Esophagus muscularis mucosa (tissue), 4 donors: ENCODE measurements around the gene SLC38A2. TPM values are rescaled to one million over a fixed set of nuclear protein-coding genes. Genes with fewer than 3 reads are reported as not detected.

Experiments
- DNase-seq: peaks from one replicate; pipeline ENCODE4 v3.0.0-alpha.2; 2017; ENCODE audit errors: extremely low spot score
- H3K27ac ChIP-seq, 4 donors: fragments of 200-600 bp; sonication (generic); replicated peaks in 1 of 4; 1 replicate in 3 of 4; 2 replicates in 1 of 4; pipeline ENCODE4 v1.5.1; 2016 to 2019; ENCODE audit warnings: mild to moderate bottlenecking in 1 of 4
- H3K27me3 ChIP-seq, 4 donors: fragments of 200-600 bp; sonication (generic); one replicate each; pipeline versions ENCODE4 v1.5.1 to v1.6.0; 2016 to 2019
- H3K36me3 ChIP-seq, 4 donors: fragments of 200-600 bp; sonication (generic); one replicate each; pipeline ENCODE4 v1.5.1; 2016 to 2019
- H3K4me1 ChIP-seq, 4 donors: fragments of 200-600 bp; sonication (generic); one replicate each; pipeline ENCODE4 v1.5.1; 2016 to 2019
- H3K4me3 ChIP-seq, 4 donors: fragments of 200-600 bp; sonication (generic); 1 replicate in 2 of 4; 2 replicates in 2 of 4; pipeline ENCODE4 v1.5.1; 2016 to 2019; ENCODE audit warnings: mild to moderate bottlenecking in 4 of 4, moderate library complexity in 1 of 4
- H3K9me3 ChIP-seq, 4 donors: fragments of 200-600 bp; sonication (generic); 1 replicate in 3 of 4; 2 replicates in 1 of 4; pipeline ENCODE4 v1.5.1; 2016 to 2019
- EP300 ChIP-seq: sonication (generic); formaldehyde crosslinking; IDR thresholded peaks from one replicate; pipeline ENCODE4 v1.6.1; 2017; ENCODE audit warnings: antibody characterized with exemption
- POLR2A ChIP-seq: fragments of 450-650 bp; IDR thresholded peaks from one replicate; pipeline ENCODE4 v1.6.1; 2017; ENCODE audit warnings: antibody characterized with exemption, moderate library complexity, mild to moderate bottlenecking, low read depth
- POLR2AphosphoS5 ChIP-seq, 2 donors: sonication (generic); formaldehyde crosslinking; IDR thresholded peaks; one replicate each; pipeline ENCODE4 v1.6.1; 2017; ENCODE audit warnings: antibody characterized with exemption in 2 of 2
- WGBS: methylation state at CpG from one replicate; pipeline ENCODE4 v1.1.5; 2018; 5-methylcytosine and 5-hydroxymethylcytosine counted together
- intact Hi-C: fragments of 100-400 bp; cut with DNase I; formaldehyde crosslinking; loops from one replicate; pipeline ENCODE4 v1.15.1; 2023
- total RNA-seq, 4 donors: library from RNA; depleted of rRNA; stranded (reverse); fragments of >200 nt; gene quantifications; one replicate each; pipeline versions ENCODE4 v1.1.0 to v1.2.1, GENCODE V29; 2016
- TF ChIP-seq, protein P1 (sequence below), 3 experiments: fragments of 200-600 bp in 2 of 3; fragments of 450-650 bp in 1 of 3; sonication (generic) in 2 of 3; IDR thresholded peaks; one replicate each; pipeline ENCODE4 v1.5.1; 2017 to 2019; ENCODE audit warnings: antibody characterized with exemption in 3 of 3, mild to moderate bottlenecking in 2 of 3, moderate library complexity in 1 of 3

The SLC38A2 gene
- total RNA-seq, 4 donors from 2014 or later, result 177 to 241 (median 225) TPM

DNA sequence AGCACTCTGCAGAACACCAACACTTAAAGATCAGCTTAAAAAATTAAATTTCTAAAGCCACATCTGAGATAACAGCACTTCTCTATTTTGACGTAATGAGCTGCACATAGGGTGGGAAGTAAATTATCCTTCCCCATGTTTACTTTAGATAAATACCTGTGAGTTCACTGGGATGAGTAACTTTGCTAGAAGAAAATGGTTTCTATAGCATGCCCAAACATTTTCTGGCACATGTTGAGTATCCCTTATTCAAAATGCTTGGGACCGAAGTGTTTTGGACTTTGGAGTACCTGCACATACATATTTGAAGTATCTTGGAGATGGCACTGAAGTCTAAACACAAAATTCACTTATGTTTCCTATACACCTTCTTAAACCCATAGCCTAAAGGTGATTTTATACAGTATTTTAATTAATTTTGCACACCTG is 6.6 kb downstream of the SLC38A2 start:
- H3K27ac ChIP-seq, result peak overlapping the region in 2 of 4 donors; percentile 36 to 95

DNA sequence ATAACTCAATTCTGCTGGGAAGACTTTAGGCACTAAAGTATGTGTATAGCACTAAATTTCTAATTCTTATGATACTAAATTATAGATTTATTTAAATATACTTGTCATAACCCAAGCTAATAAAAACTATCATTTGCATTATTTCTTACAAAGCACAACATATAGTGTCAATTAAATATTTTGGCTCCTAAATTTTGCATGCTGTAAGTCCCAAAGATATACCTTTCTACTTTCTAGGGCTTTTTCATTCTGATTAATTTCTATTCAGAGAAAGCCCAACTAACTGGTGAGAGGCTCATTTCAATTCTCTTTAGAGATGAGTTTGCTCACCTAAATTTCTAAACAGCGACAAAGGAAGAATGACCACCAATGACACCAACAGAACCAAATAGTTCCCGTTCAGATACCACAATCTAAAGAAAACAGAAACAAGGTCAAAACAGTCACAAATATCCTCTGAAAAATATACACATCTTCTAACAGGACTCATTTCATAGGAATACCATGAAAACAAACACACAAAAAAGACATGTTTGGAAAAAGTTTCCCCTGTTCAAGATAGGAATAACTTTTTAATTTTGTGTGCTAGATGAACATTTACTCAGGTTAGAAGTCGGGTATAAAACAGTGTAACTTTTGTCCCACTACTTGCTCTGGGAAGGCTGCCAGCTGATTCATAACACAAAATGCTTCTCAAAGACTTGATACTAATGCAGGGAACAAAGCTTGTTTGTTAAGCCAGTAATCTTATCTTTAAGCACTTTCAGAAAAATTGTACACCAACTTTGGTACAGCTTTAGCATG is 7.6 kb downstream of the SLC38A2 start:
- H3K4me1 ChIP-seq, result peaks cover 59 to 96% (median 94%) of the 10 kb centered on the region in 4 donors

More for the DNA sequence above, 6.6 kb downstream of the SLC38A2 start:
- intact Hi-C loops, result loop anchor here (5.0 to 10.0 kb wide), 2 partner anchors 159 to 241 kb away; no protein-coding TSS in a partner anchor
- H3K4me3 ChIP-seq, result peak overlapping the region; percentile 2 to 89 (median 58)
- H3K9me3 ChIP-seq, result no peaks in the 10 kb centered on the region
- peaks cover 64 to 97% (median 95%) of the 10 kb centered on the region in 4 donors for H3K4me1 ChIP-seq
- 29% methylated on average over 2 of the region's 2 CpGs for WGBS
- no peak for TF ChIP-seq POLR2AphosphoS5 (IDR thresholded peaks at IDR 0.05)
- TF ChIP-seq EP300, result no peak
- TF ChIP-seq POLR2A, result no peak
- TF ChIP-seq, protein P1, sequence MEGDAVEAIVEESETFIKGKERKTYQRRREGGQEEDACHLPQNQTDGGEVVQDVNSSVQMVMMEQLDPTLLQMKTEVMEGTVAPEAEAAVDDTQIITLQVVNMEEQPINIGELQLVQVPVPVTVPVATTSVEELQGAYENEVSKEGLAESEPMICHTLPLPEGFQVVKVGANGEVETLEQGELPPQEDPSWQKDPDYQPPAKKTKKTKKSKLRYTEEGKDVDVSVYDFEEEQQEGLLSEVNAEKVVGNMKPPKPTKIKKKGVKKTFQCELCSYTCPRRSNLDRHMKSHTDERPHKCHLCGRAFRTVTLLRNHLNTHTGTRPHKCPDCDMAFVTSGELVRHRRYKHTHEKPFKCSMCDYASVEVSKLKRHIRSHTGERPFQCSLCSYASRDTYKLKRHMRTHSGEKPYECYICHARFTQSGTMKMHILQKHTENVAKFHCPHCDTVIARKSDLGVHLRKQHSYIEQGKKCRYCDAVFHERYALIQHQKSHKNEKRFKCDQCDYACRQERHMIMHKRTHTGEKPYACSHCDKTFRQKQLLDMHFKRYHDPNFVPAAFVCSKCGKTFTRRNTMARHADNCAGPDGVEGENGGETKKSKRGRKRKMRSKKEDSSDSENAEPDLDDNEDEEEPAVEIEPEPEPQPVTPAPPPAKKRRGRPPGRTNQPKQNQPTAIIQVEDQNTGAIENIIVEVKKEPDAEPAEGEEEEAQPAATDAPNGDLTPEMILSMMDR (IDR thresholded peaks at IDR 0.05), result no peak
- H3K27me3 ChIP-seq, result no peaks in the 10 kb centered on the region
- DNase-seq, result no peak
- H3K36me3 ChIP-seq, result peaks cover 81 to 100% (median 92%) of the 10 kb centered on the region in 4 donors

DNA sequence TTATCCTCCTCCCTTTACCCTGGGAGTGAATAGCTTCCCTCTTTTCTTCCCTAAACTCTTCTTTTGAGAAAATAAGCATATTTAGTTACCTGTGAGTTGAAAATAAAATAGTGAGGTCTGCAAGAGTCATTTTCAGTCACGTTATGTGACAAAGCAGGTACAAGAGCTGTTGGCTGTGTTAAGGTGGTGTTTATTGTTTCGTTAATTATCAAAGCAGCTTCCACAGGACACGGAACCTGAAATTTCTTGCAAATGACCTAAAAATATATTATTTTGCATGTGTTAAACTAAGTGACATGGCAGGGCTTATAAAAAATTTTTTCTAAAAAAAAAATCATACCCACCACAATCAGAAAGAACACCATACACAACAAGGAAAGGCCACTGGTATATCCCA is 8.3 kb downstream of the SLC38A2 start:
- Histone ChIP-seq H3K27me3 (no peaks in the 10 kb centered on the region), H3K4me1 (peaks cover 52 to 96% (median 93%) of the 10 kb centered on the region in 4 donors), H3K9me3 (no peaks in the 10 kb centered on the region), H3K36me3 (peaks cover 91 to 100% (median 97%) of the 10 kb centered on the region in 4 donors), H3K27ac (no peak overlapping the region), H3K4me3 (peak overlapping the region in 3 of 4 donors; percentile 13 to 89 (median 80))
- TF ChIP-seq POLR2A (no peak), POLR2AphosphoS5 (IDR thresholded peaks at IDR 0.05) (no peak), EP300 (no peak)
- TF ChIP-seq, protein P1 (IDR thresholded peaks at IDR 0.05), result no peak
- intact Hi-C loops, result loop anchor here (5.0 to 10.0 kb wide), 2 partner anchors 212 to 239 kb away; no protein-coding TSS in a partner anchor
- no peak for DNase-seq
- 65% methylated on average over 3 of the region's 3 CpGs for WGBS

More for the DNA sequence above, 7.6 kb downstream of the SLC38A2 start:
- 40% methylated on average over 3 of the region's 3 CpGs for WGBS
- Histone ChIP-seq H3K9me3 (no peaks in the 10 kb centered on the region), H3K27ac (peak overlapping the region in 2 of 4 donors; percentile 22 to 95), H3K36me3 (peaks cover 88 to 100% (median 95%) of the 10 kb centered on the region in 4 donors), H3K27me3 (no peaks in the 10 kb centered on the region), H3K4me3 (peak overlapping the region; percentile 2 to 89 (median 58))
- TF ChIP-seq POLR2AphosphoS5 (IDR thresholded peaks at IDR 0.05) (no peak), POLR2A (no peak), EP300 (no peak)
- TF ChIP-seq, protein P1 (IDR thresholded peaks at IDR 0.05), result no peak
- intact Hi-C loops, result loop anchor here (5.0 to 10.0 kb wide), 3 partner anchors 158 to 240 kb away; no protein-coding TSS in a partner anchor
- DNase-seq, result no peak

DNA sequence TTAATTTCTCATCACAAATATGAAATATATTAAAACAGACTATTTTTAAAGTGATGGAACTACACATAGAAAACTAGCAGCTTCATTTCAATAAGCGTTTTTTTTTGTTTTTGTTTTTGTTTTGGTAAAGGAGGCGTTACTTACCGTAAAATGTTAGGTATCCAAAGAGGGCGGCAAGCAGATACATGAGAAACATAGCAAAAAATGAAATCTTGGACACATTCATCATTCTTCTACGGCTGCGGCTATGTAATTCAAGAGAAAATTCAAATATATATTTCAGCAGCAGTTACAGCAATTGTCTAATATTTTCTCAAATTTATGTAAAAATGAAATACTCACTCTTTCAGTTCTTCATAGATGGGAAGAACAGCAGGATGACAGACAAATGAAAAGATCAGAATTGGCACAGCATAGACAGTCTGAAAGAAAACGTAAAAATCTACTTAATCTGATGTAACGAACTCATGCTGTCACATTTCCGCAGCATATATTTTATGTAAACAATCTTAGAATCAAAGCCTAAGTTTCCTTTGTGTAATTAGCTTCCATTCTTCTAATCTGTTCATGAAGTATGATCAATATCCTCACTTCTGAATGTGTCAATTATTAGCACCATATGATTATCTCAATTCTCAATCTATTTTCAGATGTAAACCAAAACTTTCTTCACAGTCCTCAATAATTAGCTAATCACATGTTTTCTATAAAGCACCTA is 8.8 kb downstream of the SLC38A2 start:
- H3K27me3 ChIP-seq, result no peaks in the 10 kb centered on the region
- TF ChIP-seq POLR2AphosphoS5 (IDR thresholded peaks at IDR 0.05), result no peak
- TF ChIP-seq, protein P1 (IDR thresholded peaks at IDR 0.05), result no peak
- TF ChIP-seq POLR2A, result no peak
- no peak for TF ChIP-seq EP300
- no peaks in the 10 kb centered on the region for H3K9me3 ChIP-seq
- peak overlapping the region in 2 of 4 donors; percentile 13 to 89 for H3K4me3 ChIP-seq
- DNase-seq, result no peak
- WGBS, result 81% methylated on average over 9 of the region's 9 CpGs
- peaks cover 86 to 100% (median 99%) of the 10 kb centered on the region in 4 donors for H3K36me3 ChIP-seq
- intact Hi-C loops, result loop anchor here (5.0 to 10.0 kb wide), 2 partner anchors 211 to 239 kb away; no protein-coding TSS in a partner anchor
- peak overlapping the region in 1 of 4 donors; percentile 21 for H3K27ac ChIP-seq
- peaks cover 47 to 94% (median 88%) of the 10 kb centered on the region in 4 donors for H3K4me1 ChIP-seq
